H1 (cell line): ENCODE measurements around the gene BCAR3. TPM values are rescaled to one million over a fixed set of nuclear protein-coding genes. Genes with fewer than 3 reads are reported as not detected.

ENCODE experiments used
- CTCF ChIA-PET: fragments of 300-600 bp; sonication (Branson Sonifier 250); formaldehyde crosslinking; loops from one replicate; lab custom pipeline; 2021; ENCODE audit not compliant: partially characterized antibody; lab: Charles Lee
- POLR2A ChIA-PET: fragments of 300-600 bp; sonication (Branson Sonifier 250); formaldehyde crosslinking; loops from one replicate; lab custom pipeline; 2021; ENCODE audit warnings: inconsistent platforms; ENCODE audit not compliant: partially characterized antibody; lab: Charles Lee
- DNase-seq, 2 experiments: peaks; one replicate each; pipeline versions ENCODE4 v3.0.0 to v3.0.0-alpha.2; 2010 to 2022; ENCODE audit warnings: low spot score in 2 of 2, low read depth in 1 of 2, mixed read lengths in 1 of 2
- FAIRE-seq: peaks from 2 replicates; lab custom pipeline; 2011; peaks lifted over from hg19 to GRCh38; lab: Jason Lieb, UNC
- H2AFZ ChIP-seq: 2 replicates; pipeline ENCODE4 v1.8.1; 2012; ENCODE audit warnings: low read length, inconsistent platforms
- H2AK5ac ChIP-seq: 2 replicates; pipeline ENCODE4 v1.6.1; 2013; ENCODE audit warnings: low read depth, low read length
- H2BK120ac ChIP-seq: replicated peaks from 2 replicates; pipeline ENCODE3; 2013; ENCODE audit warnings: low read depth, low read length, inconsistent platforms
- H2BK12ac ChIP-seq: 2 replicates; pipeline ENCODE4 v1.6.1; 2013; ENCODE audit warnings: low read depth, low read length
- H2BK15ac ChIP-seq: 2 replicates; pipeline ENCODE4 v1.6.1; 2013; ENCODE audit warnings: low read length
- H2BK20ac ChIP-seq: 2 replicates; pipeline ENCODE4 v1.6.1; 2013; ENCODE audit warnings: low read length
- H2BK5ac ChIP-seq: 2 replicates; pipeline ENCODE4 v1.6.1; 2013; ENCODE audit warnings: low read depth, low read length
- H3K14ac ChIP-seq: 2 replicates; pipeline ENCODE4 v1.6.1; 2013; ENCODE audit warnings: inconsistent platforms; ENCODE audit not compliant: insufficient read length
- H3K18ac ChIP-seq: 2 replicates; pipeline ENCODE4 v1.6.1; 2013; ENCODE audit warnings: low read length; ENCODE audit errors: extremely low read depth
- H3K23ac ChIP-seq: 2 replicates; pipeline ENCODE4 v1.6.1; 2013; ENCODE audit warnings: inconsistent platforms; ENCODE audit not compliant: insufficient read length
- H3K23me2 ChIP-seq: 2 replicates; pipeline ENCODE4 v1.6.1; 2013; ENCODE audit warnings: low read depth, low read length
- H3K27ac ChIP-seq: 2 replicates; pipeline ENCODE4 v1.6.1; 2011; ENCODE audit warnings: low read depth, low read length, inconsistent platforms
- H3K27me3 ChIP-seq, 4 experiments: replicated peaks in 1 of 4; 1 replicate in 1 of 4; 2 replicates in 3 of 4; pipeline versions ENCODE4 v1.6.1 to v1.8.1; 2011 to 2013; ENCODE audit warnings: low read length in 3 of 4, mild to moderate bottlenecking in 3 of 4, inconsistent platforms in 2 of 4, mixed read lengths in 2 of 4, moderate library complexity in 1 of 4; ENCODE audit not compliant: control insufficient read depth in 3 of 4, insufficient read depth in 3 of 4; ENCODE audit errors: extremely low read depth in 1 of 4
- H3K36me3 ChIP-seq, 4 experiments: 2 replicates each; pipeline versions ENCODE4 v1.6.1 to v1.8.1; 2011 to 2013; ENCODE audit warnings: mild to moderate bottlenecking in 4 of 4, low read length in 3 of 4, moderate library complexity in 2 of 4, control low read depth in 1 of 4, inconsistent platforms in 1 of 4; ENCODE audit not compliant: insufficient read depth in 4 of 4, control insufficient read depth in 2 of 4
- H3K4ac ChIP-seq: replicated peaks from 2 replicates; pipeline ENCODE3; 2013; ENCODE audit warnings: low read length, low read depth, mixed read lengths, inconsistent platforms; ENCODE audit not compliant: insufficient read length
- H3K4me1 ChIP-seq, 4 experiments: replicated peaks in 1 of 4; 1 replicate in 1 of 4; 2 replicates in 3 of 4; pipeline versions ENCODE4 v1.6.1 to v1.8.1; 2011 to 2013; ENCODE audit warnings: low read length in 3 of 4, inconsistent platforms in 2 of 4, mixed read lengths in 1 of 4; ENCODE audit not compliant: insufficient read depth in 4 of 4, control insufficient read depth in 3 of 4
- H3K4me2 ChIP-seq, 2 experiments: 2 replicates each; pipeline versions ENCODE4 v1.6.1 to v1.8.1; 2011 to 2013; ENCODE audit warnings: low read depth in 2 of 2, low read length in 2 of 2, control low read depth in 1 of 2, inconsistent platforms in 1 of 2, mild to moderate bottlenecking in 1 of 2; ENCODE audit not compliant: insufficient read depth in 1 of 2
- H3K4me3 ChIP-seq, 4 experiments: fragments of 200-600, 300-600 bp in 1 of 4; sonication (generic), shearing (Covaris generic), sonication (Bioruptor Twin) in 1 of 4; 2 replicates each; pipeline versions ENCODE4 v1.5.1 to v1.8.1; 2011 to 2016; ENCODE audit warnings: low read length in 4 of 4, low read depth in 3 of 4, control low read depth in 2 of 4, inconsistent platforms in 2 of 4, mild to moderate bottlenecking in 2 of 4, mixed read lengths in 1 of 4, moderate library complexity in 1 of 4; ENCODE audit not compliant: insufficient read depth in 2 of 4; ENCODE audit errors: extremely low read depth in 1 of 4
- H3K56ac ChIP-seq: replicated peaks from 2 replicates; pipeline ENCODE3; 2013; ENCODE audit warnings: low read depth, mild to moderate bottlenecking, mixed read lengths, low read length, inconsistent platforms; ENCODE audit not compliant: insufficient read length
- H3K79me1 ChIP-seq: 2 replicates; pipeline ENCODE4 v1.6.1; 2013; ENCODE audit warnings: low read depth, low read length, control low read depth
- H3K79me2 ChIP-seq, 2 experiments: 2 replicates each; pipeline versions ENCODE4 v1.6.1 to v1.8.1; 2012 to 2013; ENCODE audit warnings: low read length in 2 of 2, mild to moderate bottlenecking in 2 of 2, inconsistent platforms in 1 of 2; ENCODE audit not compliant: insufficient read depth in 2 of 2, control insufficient read depth in 1 of 2
- H3K9ac ChIP-seq, 4 experiments: replicated peaks in 1 of 4; 1 replicate in 1 of 4; 2 replicates in 3 of 4; pipeline versions ENCODE4 v1.6.1 to v1.8.1; 2011 to 2013; ENCODE audit warnings: low read depth in 3 of 4, low read length in 3 of 4, control low read depth in 2 of 4, mild to moderate bottlenecking in 2 of 4, moderate library complexity in 2 of 4, inconsistent platforms in 1 of 4; ENCODE audit errors: extremely low read depth in 1 of 4
- H3K9me3 ChIP-seq, 2 experiments: 2 replicates each; pipeline versions ENCODE4 v1.6.1 to v1.8.1; 2012 to 2013; ENCODE audit warnings: mild to moderate bottlenecking in 2 of 2, moderate library complexity in 2 of 2, control low read depth in 1 of 2, inconsistent platforms in 1 of 2, low read depth in 1 of 2, low read length in 1 of 2, mixed read lengths in 1 of 2; ENCODE audit not compliant: insufficient read depth in 2 of 2
- H4K20me1 ChIP-seq, 2 experiments: replicated peaks in 1 of 2; 2 replicates each; pipeline versions ENCODE3 to v1.8.1; 2011 to 2013; ENCODE audit warnings: inconsistent platforms in 2 of 2, low read length in 2 of 2, mild to moderate bottlenecking in 1 of 2; ENCODE audit not compliant: insufficient read depth in 2 of 2, control insufficient read depth in 1 of 2
- H4K5ac ChIP-seq: 2 replicates; pipeline ENCODE4 v1.6.1; 2013; ENCODE audit warnings: low read length, low read depth, mixed read lengths, inconsistent platforms; ENCODE audit not compliant: insufficient read length
- H4K8ac ChIP-seq: 2 replicates; pipeline ENCODE4 v1.8.0; 2013; ENCODE audit warnings: mild to moderate bottlenecking, moderate library complexity, low read length, inconsistent platforms; ENCODE audit not compliant: insufficient read depth; ENCODE audit errors: extremely low read depth
- H4K91ac ChIP-seq: replicated peaks from 2 replicates; pipeline ENCODE3; 2013; ENCODE audit warnings: low read length, mixed read lengths, inconsistent platforms; ENCODE audit not compliant: insufficient read length
- BCL11A ChIP-seq, 2 experiments: IDR thresholded peaks; one replicate each; pipeline ENCODE4 v1.6.1; 2011; ENCODE audit warnings: low read depth in 2 of 2, low read length in 2 of 2, mild to moderate bottlenecking in 2 of 2
- FOSL1 ChIP-seq: IDR thresholded peaks from 2 replicates; pipeline ENCODE4 v1.6.1; 2011; ENCODE audit warnings: mild to moderate bottlenecking, low read depth, low read length, moderate library complexity; ENCODE audit not compliant: insufficient read depth
- GTF2F1 ChIP-seq: IDR thresholded peaks from 2 replicates; pipeline ENCODE4 v1.6.1; 2012; ENCODE audit warnings: low read depth, low read length, improper control_type of control experiment, borderline replicate concordance
- KDM4A ChIP-seq: IDR thresholded peaks from one replicate; pipeline ENCODE4 v1.7.1; 2012; ENCODE audit warnings: low read depth, mild to moderate bottlenecking, moderate library complexity, low read length, inconsistent platforms; ENCODE audit not compliant: severe bottlenecking
- MAFK ChIP-seq: IDR thresholded peaks from 2 replicates; pipeline ENCODE4 v1.6.1; 2012; ENCODE audit warnings: low read depth, mild to moderate bottlenecking, improper control_type of control experiment, low read length
- PHF8 ChIP-seq: fragments of 200-600 bp; sonication (generic); conservative IDR thresholded peaks from 2 replicates; pipeline ENCODE4 v1.7.1; 2012; ENCODE audit warnings: low read depth, mild to moderate bottlenecking, inconsistent platforms, low read length, moderate library complexity
- RFX5 ChIP-seq: IDR thresholded peaks from 2 replicates; pipeline ENCODE4 v1.6.1; 2011; ENCODE audit warnings: low read depth, low read length, improper control_type of control experiment, borderline replicate concordance
- RNF2 ChIP-seq: fragments of 200-900, 300-1000 bp; sonication (generic); IDR thresholded peaks from 2 replicates; pipeline ENCODE4 v1.7.1; 2016; ENCODE audit warnings: borderline replicate concordance, low read depth, mild to moderate bottlenecking, antibody characterized with exemption, low read length; ENCODE audit not compliant: poor library complexity, severe bottlenecking; ENCODE audit errors: missing control alignments
- SP2 ChIP-seq: IDR thresholded peaks from 2 replicates; pipeline ENCODE4 v1.6.1; 2012; ENCODE audit warnings: mild to moderate bottlenecking, low read length, inconsistent platforms
- TBP ChIP-seq: IDR thresholded peaks from 2 replicates; pipeline ENCODE4 v1.6.1; 2011; ENCODE audit warnings: low read depth, low read length, improper control_type of control experiment
- TEAD4 ChIP-seq: IDR thresholded peaks from 2 replicates; pipeline ENCODE4 v1.6.1; 2012; ENCODE audit warnings: low read depth, low read length, inconsistent platforms, mixed read lengths
- ZNF274 ChIP-seq: IDR thresholded peaks from 2 replicates; pipeline ENCODE4 v1.7.0; 2012; ENCODE audit warnings: low read length, borderline replicate concordance; ENCODE audit errors: extremely low read depth
- WGBS, 2 experiments: shearing (Covaris generic) in 1 of 2; methylation state at CpG; one replicate each; pipeline versions ENCODE4 v1.1.6 to v1.1.7; 2013 to 2015; ENCODE audit warnings: low lambda C conversion rate in 2 of 2, mixed read lengths in 2 of 2, inconsistent platforms in 1 of 2, low coverage in 1 of 2, missing lambda C conversion rate in 1 of 2; ENCODE audit not compliant: insufficient replicate concordance in 2 of 2, insufficient coverage in 1 of 2, insufficient read length in 1 of 2; ENCODE audit errors: extremely low coverage in 1 of 2, missing lambda C conversion rate in 1 of 2; 5-methylcytosine and 5-hydroxymethylcytosine counted together
- polyA plus RNA-seq, 7 experiments: library from polyadenylated mRNA; depleted of rRNA in 3 of 7; stranded (reverse) in 5 of 7; unstranded in 2 of 7; fragments of >200 nt in 5 of 7; fragments of 200-250 nt in 2 of 7; gene quantifications; 1 replicate in 5 of 7; 2 replicates in 1 of 7; 4 replicates in 1 of 7; pipeline versions ENCODE4 v1.2.1 to v1.2.3, GENCODE V29; 2011 to 2013; ENCODE audit warnings: missing spikeins in 2 of 7, mixed read lengths in 2 of 7
- total RNA-seq: library from RNA; stranded (reverse); fragmentation: NEBNext Ultra II Directional; extraction: Animal tissue kit (Norgen Biotek cat#: 25700); gene quantifications from 2 replicates; pipeline ENCODE4 v1.2.1, GENCODE V29; 2021

BCAR3 gene
- total and polyA plus RNA-seq, 2 of the 8 experiments (the other 6 are each of a cell fraction or from before 2014, with no cell fraction given) = 5.6 to 9.2 TPM

- DNase-seq = no peak
- CTCF ChIA-PET = interaction anchor here (0.7 to 5.7 kb wide), 4 partner anchors 10 to 169 kb away, joined by 3 to 39 read pairs (median 9); no protein-coding TSS in a partner anchor
- 87% methylated on average over 3 of the region's 3 CpGs; no CpG with 5 or more reads in 1 of the 2 experiments for WGBS, 2 experiments
- no peak for TF ChIP-seq MAFK
- no peak for TF ChIP-seq TBP
- no peak for TF ChIP-seq FOSL1
- TF ChIP-seq KDM4A = no peak
- TF ChIP-seq BCL11A (IDR thresholded peaks at IDR 0.05; ENCODE audit: low read depth in 2 of 2, low read length in 2 of 2) = no peak
- TF ChIP-seq TEAD4 = no peak
- TF ChIP-seq ZNF274 = no peak
- no peak for TF ChIP-seq RFX5
- TF ChIP-seq RNF2 = no peak
- TF ChIP-seq PHF8 = no peak
- TF ChIP-seq GTF2F1 = no peak
- no peak for TF ChIP-seq SP2
These were observed 6.4 kb downstream of the BCAR3 start for GRCh38 chr1:93675271-93675670.

More at GRCh38 chr1:93675271-93675670, 6.4 kb downstream of the BCAR3 start:
- POLR2A ChIA-PET = no interaction called here
- Histone ChIP-seq H3K4me1 (peaks cover 2 to 9% (median 4%) of the 10 kb centered on the region in 4 experiments), H2BK15ac (no peak overlapping the region), H4K20me1 (peaks cover 0 to 6% of the 10 kb centered on the region in 2 experiments), H3K27me3 (no peaks in the 10 kb centered on the region; a peak in 1 of 7 replicates), H4K5ac (no peak overlapping the region), H3K9ac (no peak overlapping the region), H3K18ac (no peak overlapping the region), H3K4me2 (no peak overlapping the region), H2BK5ac (no peak overlapping the region), H4K8ac (no peak overlapping the region), H3K4me3 (no peak overlapping the region), H3K14ac (no peak overlapping the region), H3K23ac (no peak overlapping the region), H3K79me1 (no peaks in the 10 kb centered on the region; the same call in 1 of the 2 replicates), H3K4ac (no peak overlapping the region), H3K27ac (no peak overlapping the region), H3K23me2 (peaks cover under 1% of the 10 kb centered on the region; the same call in 1 of the 2 replicates), H3K56ac (no peak overlapping the region), H2BK12ac (no peak overlapping the region), H2BK20ac (no peak overlapping the region), H2BK120ac (no peak overlapping the region), H2AFZ (no peak overlapping the region), H2AK5ac (no peak overlapping the region), H3K9me3 (no peaks in the 10 kb centered on the region), H3K36me3 (peaks cover 0 to 6% (median 0%) of the 10 kb centered on the region in 4 experiments; a peak in 3 of 8 replicates), H3K79me2 (peaks cover 0 to 23% of the 10 kb centered on the region in 2 experiments; a peak in 1 of 4 replicates), H4K91ac (no peak overlapping the region)
- no peak for FAIRE-seq
